Prostate gland (tissue), 2 donors: Measurements from ENCODE around the gene MARF1.
"Not testable (repeated sequence)": the region's sequence is repeated elsewhere in the genome, so short reads cannot be mapped to it uniquely, and the experiment has no call there.

Source experiments
- POLR2A ChIP-seq: fragments of 450-650 bp; IDR thresholded peaks from one replicate; pipeline ENCODE4 v1.6.1; 2016; ENCODE audit warnings: antibody characterized with exemption, mild to moderate bottlenecking
- POLR2AphosphoS5 ChIP-seq: sonication (generic); formaldehyde crosslinking; IDR thresholded peaks from one replicate; pipeline ENCODE4 v1.6.1; 2017; ENCODE audit warnings: antibody characterized with exemption
- TF ChIP-seq, protein P1 (sequence below), 4 experiments: fragments of 200-600 bp in 2 of 4; fragments of 450-650 bp in 2 of 4; sonication (generic) in 2 of 4; IDR thresholded peaks; 1 replicate in 3 of 4; 2 replicates in 1 of 4; pipeline ENCODE4 v1.5.1; 2016 to 2019; ENCODE audit warnings: antibody characterized with exemption in 4 of 4, mild to moderate bottlenecking in 2 of 4, moderate library complexity in 2 of 4

GRCh38 chr16:15672127-15672513 is 29.2 kb upstream of the MARF1 start:
- TF ChIP-seq, protein P1, sequence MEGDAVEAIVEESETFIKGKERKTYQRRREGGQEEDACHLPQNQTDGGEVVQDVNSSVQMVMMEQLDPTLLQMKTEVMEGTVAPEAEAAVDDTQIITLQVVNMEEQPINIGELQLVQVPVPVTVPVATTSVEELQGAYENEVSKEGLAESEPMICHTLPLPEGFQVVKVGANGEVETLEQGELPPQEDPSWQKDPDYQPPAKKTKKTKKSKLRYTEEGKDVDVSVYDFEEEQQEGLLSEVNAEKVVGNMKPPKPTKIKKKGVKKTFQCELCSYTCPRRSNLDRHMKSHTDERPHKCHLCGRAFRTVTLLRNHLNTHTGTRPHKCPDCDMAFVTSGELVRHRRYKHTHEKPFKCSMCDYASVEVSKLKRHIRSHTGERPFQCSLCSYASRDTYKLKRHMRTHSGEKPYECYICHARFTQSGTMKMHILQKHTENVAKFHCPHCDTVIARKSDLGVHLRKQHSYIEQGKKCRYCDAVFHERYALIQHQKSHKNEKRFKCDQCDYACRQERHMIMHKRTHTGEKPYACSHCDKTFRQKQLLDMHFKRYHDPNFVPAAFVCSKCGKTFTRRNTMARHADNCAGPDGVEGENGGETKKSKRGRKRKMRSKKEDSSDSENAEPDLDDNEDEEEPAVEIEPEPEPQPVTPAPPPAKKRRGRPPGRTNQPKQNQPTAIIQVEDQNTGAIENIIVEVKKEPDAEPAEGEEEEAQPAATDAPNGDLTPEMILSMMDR (IDR thresholded peaks at IDR 0.05) = not testable (repeated sequence)
- not testable (repeated sequence) for TF ChIP-seq POLR2A, POLR2AphosphoS5
